Measurements from ENCODE around the gene SPOCK1. TPM values are rescaled to one million over a fixed set of nuclear protein-coding genes. Genes with fewer than 3 reads are reported as not detected.

Gene SPOCK1
- total and polyA plus RNA-seq, 2 donors (not counting 3 experiments of a cell fraction or from before 2014, with no cell fraction given) = 144 to 280 TPM

GRCh38 chr5:137465930-137466329 lies 33.2 kb downstream of the SPOCK1 start:
- ChIA-PET CTCF (interaction anchor here (1.0 to 3.0 kb wide), 4 partner anchors 31 to 145 kb away, joined by 3 to 15 read pairs (median 6); no protein-coding TSS in a partner anchor), POLR2A (no interaction called here)
- Histone ChIP-seq H3K27ac (ENCODE audit: insufficient read depth, low read depth, low read length) (no peak overlapping the region), H3K9me1 (replicated peaks; ENCODE audit: control insufficient read depth, extremely low read depth, insufficient read depth, low read length) (no peaks in the 10 kb centered on the region), H3K4me2 (ENCODE audit: insufficient read depth, low read length) (no peak overlapping the region), H3K4me3 (replicated peaks in 1 of 3; ENCODE audit: insufficient read depth in 1 of 3, low read depth in 1 of 3, low read length in 3 of 3) (no peak overlapping the region), H3K79me2 (ENCODE audit: control insufficient read depth, insufficient read depth, low read length) (peaks cover 82% of the 10 kb centered on the region), H3K36me3 (ENCODE audit: control insufficient read depth in 2 of 2, extremely low read depth in 1 of 2, insufficient read depth in 2 of 2, low read length in 2 of 2) (no peaks in the 10 kb centered on the region), H2AFZ (ENCODE audit: low read depth, low read length) (no peak overlapping the region), H3K27me3 (ENCODE audit: control insufficient read depth in 2 of 2, insufficient read depth in 2 of 2, low read length in 2 of 2) (no peaks in the 10 kb centered on the region), H4K20me1 (replicated peaks; ENCODE audit: control insufficient read depth, extremely low read depth, insufficient read depth, low read length) (peaks cover 3% of the 10 kb centered on the region), H3K9me3 (replicated peaks; ENCODE audit: control insufficient read depth, insufficient read depth, low read length) (no peaks in the 10 kb centered on the region), H3K9ac (replicated peaks; ENCODE audit: extremely low read depth, insufficient read depth, low read length) (no peak overlapping the region), H3K4me1 (ENCODE audit: control insufficient read depth, extremely low read depth, insufficient read depth, low read length) (peaks cover 14% of the 10 kb centered on the region)
- intact Hi-C loops (cut with micrococcal nuclease) (no loop called here), dilution Hi-C loops (cut with MboI; ENCODE audit: extremely low pct_ligation_motif_present, low sequenced_read_pairs) (no loop called here)
- no TSS peak for BruUV-seq (replicated peaks)
- DNase-seq (ENCODE audit: low read depth, low spot score) (no peak), FAIRE-seq (no peak)
- TF ChIP-seq MYC (IDR thresholded peaks at IDR 0.05; ENCODE audit: low read depth, low read length) = no peak
- no peak for TF ChIP-seq POLR2AphosphoS5 (IDR thresholded peaks at IDR 0.05; ENCODE audit: insufficient read depth, low read depth, low read length)
- no peak for TF ChIP-seq JUN (IDR thresholded peaks at IDR 0.05; ENCODE audit: borderline replicate concordance, insufficient read depth, insufficient read length, low read depth)
- TF ChIP-seq, protein P1, sequence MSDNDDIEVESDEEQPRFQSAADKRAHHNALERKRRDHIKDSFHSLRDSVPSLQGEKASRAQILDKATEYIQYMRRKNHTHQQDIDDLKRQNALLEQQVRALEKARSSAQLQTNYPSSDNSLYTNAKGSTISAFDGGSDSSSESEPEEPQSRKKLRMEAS (IDR thresholded peaks at IDR 0.05; ENCODE audit: insufficient read depth, insufficient read length) = no peak
- no peak for TF ChIP-seq GATA2 (IDR thresholded peaks at IDR 0.05; ENCODE audit: insufficient read depth, insufficient read length, low read depth, low read length)
- TF ChIP-seq FOS (IDR thresholded peaks at IDR 0.05; ENCODE audit: borderline replicate concordance, insufficient read depth, low read length) = no peak

GRCh38 chr5:137462816-137463520 lies 36.2 kb downstream of the SPOCK1 start:
- H3K36me3 ChIP-seq (ENCODE audit: control insufficient read depth in 2 of 2, extremely low read depth in 1 of 2, insufficient read depth in 2 of 2, low read length in 2 of 2) = no peaks in the 10 kb centered on the region
- no peaks in the 10 kb centered on the region for H3K4me1 ChIP-seq (ENCODE audit: control insufficient read depth, extremely low read depth, insufficient read depth, low read length)
- BruUV-seq (replicated peaks) = no TSS peak
- H3K9me1 ChIP-seq (replicated peaks; ENCODE audit: control insufficient read depth, extremely low read depth, insufficient read depth, low read length) = no peaks in the 10 kb centered on the region
- CTCF ChIA-PET = interaction anchor here (0.6 to 0.8 kb wide), 3 partner anchors 36 to 142 kb away, joined by 3 read pairs; partner anchors contain the start of gene SPOCK1
- H3K27me3 ChIP-seq (ENCODE audit: control insufficient read depth in 2 of 2, insufficient read depth in 2 of 2, low read length in 2 of 2) = no peaks in the 10 kb centered on the region
- dilution Hi-C loops (cut with MboI; ENCODE audit: extremely low pct_ligation_motif_present, low sequenced_read_pairs) (no loop called here), intact Hi-C loops (cut with micrococcal nuclease) (no loop called here)
- no peak overlapping the region for H3K27ac ChIP-seq (ENCODE audit: insufficient read depth, low read depth, low read length)
- peaks cover 3% of the 10 kb centered on the region for H4K20me1 ChIP-seq (replicated peaks; ENCODE audit: control insufficient read depth, extremely low read depth, insufficient read depth, low read length)
- no peak overlapping the region for H3K4me3 ChIP-seq (replicated peaks in 1 of 3; ENCODE audit: insufficient read depth in 1 of 3, low read depth in 1 of 3, low read length in 3 of 3)
- H3K9me3 ChIP-seq (replicated peaks; ENCODE audit: control insufficient read depth, insufficient read depth, low read length) = no peaks in the 10 kb centered on the region
- peaks cover 78% of the 10 kb centered on the region for H3K79me2 ChIP-seq (ENCODE audit: control insufficient read depth, insufficient read depth, low read length)
- FAIRE-seq = peak; percentile 12
- H3K4me2 ChIP-seq (ENCODE audit: insufficient read depth, low read length) = no peak overlapping the region
- DNase-seq (ENCODE audit: low read depth, low spot score) = no peak
- H2AFZ ChIP-seq (ENCODE audit: low read depth, low read length) = no peak overlapping the region
- POLR2A ChIA-PET = no interaction called here
- H3K9ac ChIP-seq (replicated peaks; ENCODE audit: extremely low read depth, insufficient read depth, low read length) = no peak overlapping the region
- TF ChIP-seq JUN (IDR thresholded peaks at IDR 0.05; ENCODE audit: borderline replicate concordance, insufficient read depth, insufficient read length, low read depth) = no peak

Measured in endothelial cell of umbilical vein (primary cell).